ENCODE data around the gene KCNQ1. TPM values are rescaled to one million over a fixed set of nuclear protein-coding genes. Genes with fewer than 3 reads are reported as not detected.

Gene KCNQ1
- total RNA-seq, 1 experiment from 2014 or later, result 2.3 TPM

GRCh38 chr11:2791521-2792380 is 346.9 kb downstream of the KCNQ1 start:
- no peak overlapping the region for H2BK120ac ChIP-seq (ENCODE audit: low read depth, low read length, poor library complexity, severe bottlenecking)
- H3K27ac ChIP-seq (ENCODE audit: insufficient read length, low read depth, low read length), result no peak overlapping the region
- no peak overlapping the region; a peak in 1 of 7 replicates for H3K27ac Mint-ChIP-seq
- no peaks in the 10 kb centered on the region for H3K4me1 ChIP-seq (ENCODE audit: insufficient read depth, low read length)
- H2BK20ac ChIP-seq (ENCODE audit: low read depth, low read length, poor library complexity, severe bottlenecking), result no peak overlapping the region
- H2BK5ac ChIP-seq (ENCODE audit: insufficient read length, low read length), result no peak overlapping the region
- H3K23ac ChIP-seq (ENCODE audit: insufficient read length, low read depth, low read length), result no peak overlapping the region
- H3K4me3 Mint-ChIP-seq, result peak overlapping the region in 1 of 2 experiments; percentile 60; a peak in 2 of 5 replicates
- H4K20me1 ChIP-seq (ENCODE audit: control insufficient read depth, insufficient read depth, insufficient read length), result no peaks in the 10 kb centered on the region
- no peaks in the 10 kb centered on the region for H3K79me1 ChIP-seq (ENCODE audit: insufficient read depth, low read depth, low read length, poor library complexity, severe bottlenecking)
- H3K4ac ChIP-seq (ENCODE audit: low read depth, low read length), result no peak overlapping the region
- H4K91ac ChIP-seq (ENCODE audit: insufficient read length, low read depth, low read length), result no peak overlapping the region
- TF ChIP-seq, protein P1, sequence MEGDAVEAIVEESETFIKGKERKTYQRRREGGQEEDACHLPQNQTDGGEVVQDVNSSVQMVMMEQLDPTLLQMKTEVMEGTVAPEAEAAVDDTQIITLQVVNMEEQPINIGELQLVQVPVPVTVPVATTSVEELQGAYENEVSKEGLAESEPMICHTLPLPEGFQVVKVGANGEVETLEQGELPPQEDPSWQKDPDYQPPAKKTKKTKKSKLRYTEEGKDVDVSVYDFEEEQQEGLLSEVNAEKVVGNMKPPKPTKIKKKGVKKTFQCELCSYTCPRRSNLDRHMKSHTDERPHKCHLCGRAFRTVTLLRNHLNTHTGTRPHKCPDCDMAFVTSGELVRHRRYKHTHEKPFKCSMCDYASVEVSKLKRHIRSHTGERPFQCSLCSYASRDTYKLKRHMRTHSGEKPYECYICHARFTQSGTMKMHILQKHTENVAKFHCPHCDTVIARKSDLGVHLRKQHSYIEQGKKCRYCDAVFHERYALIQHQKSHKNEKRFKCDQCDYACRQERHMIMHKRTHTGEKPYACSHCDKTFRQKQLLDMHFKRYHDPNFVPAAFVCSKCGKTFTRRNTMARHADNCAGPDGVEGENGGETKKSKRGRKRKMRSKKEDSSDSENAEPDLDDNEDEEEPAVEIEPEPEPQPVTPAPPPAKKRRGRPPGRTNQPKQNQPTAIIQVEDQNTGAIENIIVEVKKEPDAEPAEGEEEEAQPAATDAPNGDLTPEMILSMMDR (conservative IDR thresholded peaks at IDR 0.05), result no peak
- no peak overlapping the region; the same call in 1 of the 2 replicates for H3K14ac ChIP-seq (ENCODE audit: insufficient read depth, low read length)
- H3K4me1 Mint-ChIP-seq, result peaks cover 11 to 18% of the 10 kb centered on the region in 2 experiments
- no peak overlapping the region for H4K8ac ChIP-seq (replicated peaks; ENCODE audit: insufficient read length, low read depth, low read length)
- H3K4me2 ChIP-seq (ENCODE audit: insufficient read depth, insufficient read length, low read length), result no peak overlapping the region
- H3K9ac ChIP-seq (ENCODE audit: extremely low read depth, insufficient read length, low read length), result no peak overlapping the region
- H4K5ac ChIP-seq (ENCODE audit: insufficient read length, low read depth, low read length), result no peak overlapping the region
- no peaks in the 10 kb centered on the region; the same call in 1 of the 2 replicates for H3K27me3 ChIP-seq (ENCODE audit: insufficient read depth, low read length)
- no peaks in the 10 kb centered on the region for H3K23me2 ChIP-seq (ENCODE audit: insufficient read length, low read depth, low read length, poor library complexity, severe bottlenecking)
- no CpG with 5 or more reads among the region's 71 CpGs for whole genome bisulfite sequencing (ENCODE audit: extremely low coverage, insufficient read length, low lambda C conversion rate)
- peak; percentile 36 for DNase-seq
- no peak overlapping the region for H2AK5ac ChIP-seq (ENCODE audit: insufficient read length, low read length)
- no peak overlapping the region for H2AFZ ChIP-seq (ENCODE audit: low read length)
- H2BK12ac ChIP-seq (ENCODE audit: insufficient read length, low read depth, low read length), result no peak overlapping the region
- H3K56ac ChIP-seq (ENCODE audit: insufficient read length, low read depth, low read length), result no peak overlapping the region
- peaks cover under 1 to 2% (median 2%) of the 10 kb centered on the region in 3 experiments; a peak in 4 of 7 replicates for H3K36me3 Mint-ChIP-seq (ENCODE audit: insufficient read depth in 1 of 3, low read depth in 3 of 3)
- peak overlapping the region; percentile 57 for H3K18ac ChIP-seq (ENCODE audit: insufficient read length, low read depth, low read length)
- H3K79me2 ChIP-seq (ENCODE audit: insufficient read depth, low read length), result no peaks in the 10 kb centered on the region
- no peaks in the 10 kb centered on the region for H3K9me3 ChIP-seq (ENCODE audit: control insufficient read depth, low read depth, low read length)
- no peak overlapping the region for H3T11ph ChIP-seq (ENCODE audit: low read length)
- peaks cover 81% of the 10 kb centered on the region for H3K27me3 Mint-ChIP-seq (ENCODE audit: low read depth)
- H3K9me3 Mint-ChIP-seq, result peaks cover 0 to 3% of the 10 kb centered on the region in 2 experiments; a peak in 3 of 5 replicates
- no peak overlapping the region for H2BK15ac ChIP-seq (ENCODE audit: low read depth, low read length)

Data from H9 (cell line).